ENCODE results near the gene KRT78. TPM values are rescaled to one million over a fixed set of nuclear protein-coding genes. Genes with fewer than 3 reads are reported as not detected.
"Not testable (repeated sequence)": the region's sequence is repeated elsewhere in the genome, so short reads cannot be mapped to it uniquely, and the experiment has no call there.

Gene KRT78
- total RNA-seq, 2 donors from 2014 or later = not detected

GRCh38 chr12:52890417-52890816 lies 41.6 kb upstream of the KRT78 start:
- 96% methylated on average over 3 of the region's 3 CpGs for WGBS, 2 experiments (ENCODE audit: insufficient coverage in 1 of 2, insufficient read length in 1 of 2)
- Histone ChIP-seq H3K4me3 (ENCODE audit: low read length) (no peak overlapping the region), H3K9me3 (ENCODE audit: control insufficient read depth, low read length) (no peaks in the 10 kb centered on the region), H3K27me3 (ENCODE audit: control insufficient read depth, insufficient read depth, low read length, poor library complexity, severe bottlenecking) (no peaks in the 10 kb centered on the region), H3K36me3 (ENCODE audit: control insufficient read depth, insufficient read depth, low read length) (no peaks in the 10 kb centered on the region), H3K27ac (ENCODE audit: low read depth, low read length) (no peak overlapping the region), H3K4me1 (ENCODE audit: control insufficient read depth, insufficient read depth, low read length) (peaks cover 3% of the 10 kb centered on the region), H3K9ac (ENCODE audit: extremely low read depth, low read length, poor library complexity, severe bottlenecking) (no peak overlapping the region)
- peaks cover 4% of the 10 kb centered on the region for H3K36me3 Mint-ChIP-seq (ENCODE audit: low read depth)
- peak; percentile 50 for DNase-seq
- peaks cover 10% of the 10 kb centered on the region for H3K4me1 Mint-ChIP-seq
- no peak for TF ChIP-seq CTCF (conservative IDR thresholded peaks at IDR 0.05)
- H3K4me3 Mint-ChIP-seq = no peak overlapping the region
- H3K9me3 Mint-ChIP-seq = no peaks in the 10 kb centered on the region
- H3K27ac Mint-ChIP-seq = no peak overlapping the region
- no peaks in the 10 kb centered on the region for H3K27me3 Mint-ChIP-seq (ENCODE audit: insufficient read depth)

- Mint-ChIP-seq H3K4me3 (peak overlapping the region; percentile 20), H3K4me1 (peaks cover 13% of the 10 kb centered on the region), H3K27ac (peak overlapping the region; percentile 98), H3K9me3 (no peaks in the 10 kb centered on the region), H3K36me3 (ENCODE audit: low read depth) (no peaks in the 10 kb centered on the region), H3K27me3 (ENCODE audit: insufficient read depth) (no peaks in the 10 kb centered on the region)
- peak; percentile 99 for TF ChIP-seq CTCF (conservative IDR thresholded peaks at IDR 0.05)
- Histone ChIP-seq H3K9me3 (ENCODE audit: control insufficient read depth, low read length) (no peaks in the 10 kb centered on the region), H3K27me3 (ENCODE audit: control insufficient read depth, insufficient read depth, low read length, poor library complexity, severe bottlenecking) (no peaks in the 10 kb centered on the region), H3K4me3 (ENCODE audit: low read length) (no peak overlapping the region), H3K36me3 (ENCODE audit: control insufficient read depth, insufficient read depth, low read length) (no peaks in the 10 kb centered on the region), H3K27ac (ENCODE audit: low read depth, low read length) (peak overlapping the region; percentile 62), H3K9ac (ENCODE audit: extremely low read depth, low read length, poor library complexity, severe bottlenecking) (peak overlapping the region; percentile 79), H3K4me1 (ENCODE audit: control insufficient read depth, insufficient read depth, low read length) (no peaks in the 10 kb centered on the region)
- DNase-seq = peak; percentile 98
- WGBS, 2 experiments (ENCODE audit: insufficient coverage in 1 of 2, insufficient read length in 1 of 2) = 25 to 45% methylated on average over 7 to 12 of the region's 13 CpGs
Measured at GRCh38 chr12:52884526-52885293, 35.9 kb upstream of the KRT78 start.

DNA sequence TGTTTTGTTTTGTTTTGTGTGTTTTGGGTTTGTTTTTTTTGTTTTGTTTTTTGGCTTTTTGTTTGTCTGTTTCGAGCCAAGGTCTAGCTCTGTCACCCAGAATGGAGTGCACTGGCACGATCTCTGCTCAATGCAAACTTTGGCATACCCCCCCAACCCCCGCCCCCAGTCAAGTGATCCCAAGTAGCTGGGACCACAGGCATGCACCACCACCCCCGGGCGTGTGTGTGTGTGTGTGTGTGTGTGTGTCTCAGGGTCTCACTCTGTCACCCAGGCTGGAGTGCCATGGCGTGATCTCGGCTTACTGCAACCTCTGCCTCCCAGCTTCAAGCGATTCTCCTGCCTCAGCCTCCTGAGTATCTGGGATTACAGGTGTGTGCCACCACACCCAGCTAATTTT lies 31.7 kb upstream of the KRT78 start:
- not testable (repeated sequence) for H3K9me3 Mint-ChIP-seq; H3K36me3 Mint-ChIP-seq (ENCODE audit: low read depth); H3K27me3 ChIP-seq (ENCODE audit: control insufficient read depth, insufficient read depth, low read length, poor library complexity, severe bottlenecking); H3K4me1 ChIP-seq (ENCODE audit: control insufficient read depth, insufficient read depth, low read length); H3K4me3 Mint-ChIP-seq; H3K27ac Mint-ChIP-seq; H3K27ac ChIP-seq (ENCODE audit: low read depth, low read length); H3K9ac ChIP-seq (ENCODE audit: extremely low read depth, low read length, poor library complexity, severe bottlenecking); H3K27me3 Mint-ChIP-seq (ENCODE audit: insufficient read depth); H3K9me3 ChIP-seq (ENCODE audit: control insufficient read depth, low read length); H3K36me3 ChIP-seq (ENCODE audit: control insufficient read depth, insufficient read depth, low read length); H3K4me3 ChIP-seq (ENCODE audit: low read length)
- peak; percentile 48 for DNase-seq
- peaks cover 13% of the 10 kb centered on the region for H3K4me1 Mint-ChIP-seq
- WGBS, 2 experiments (ENCODE audit: insufficient coverage in 1 of 2, insufficient read length in 1 of 2) = 85 to 92% methylated on average over 2 to 8 of the region's 8 CpGs

All from endodermal cell (in vitro differentiated cells).